Stomach (tissue), 4 donors: ENCODE results near the gene GABRD.

Source experiments
- CTCF ChIP-seq, 7 experiments: fragments of 450-650 bp in 4 of 7; fragments of 200-600 bp in 3 of 7; sonication (generic) in 3 of 7; IDR thresholded peaks; one replicate each; pipeline ENCODE4 v1.5.1; 2016 to 2019; ENCODE audit warnings: antibody characterized with exemption in 7 of 7, control low read depth in 2 of 7, mild to moderate bottlenecking in 1 of 7
- EP300 ChIP-seq: sonication (generic); formaldehyde crosslinking; IDR thresholded peaks from one replicate; pipeline ENCODE4 v1.6.1; 2017; ENCODE audit warnings: antibody characterized with exemption
- POLR2A ChIP-seq, 4 donors: fragments of 450-650 bp; IDR thresholded peaks; one replicate each; pipeline ENCODE4 v1.6.1; 2016; ENCODE audit warnings: antibody characterized with exemption in 4 of 4, control low read depth in 2 of 4, mild to moderate bottlenecking in 1 of 4, moderate library complexity in 1 of 4
- POLR2AphosphoS5 ChIP-seq, 3 donors: sonication (generic); formaldehyde crosslinking; IDR thresholded peaks; one replicate each; pipeline ENCODE4 v1.6.1; 2016; ENCODE audit warnings: antibody characterized with exemption in 3 of 3

DNA sequence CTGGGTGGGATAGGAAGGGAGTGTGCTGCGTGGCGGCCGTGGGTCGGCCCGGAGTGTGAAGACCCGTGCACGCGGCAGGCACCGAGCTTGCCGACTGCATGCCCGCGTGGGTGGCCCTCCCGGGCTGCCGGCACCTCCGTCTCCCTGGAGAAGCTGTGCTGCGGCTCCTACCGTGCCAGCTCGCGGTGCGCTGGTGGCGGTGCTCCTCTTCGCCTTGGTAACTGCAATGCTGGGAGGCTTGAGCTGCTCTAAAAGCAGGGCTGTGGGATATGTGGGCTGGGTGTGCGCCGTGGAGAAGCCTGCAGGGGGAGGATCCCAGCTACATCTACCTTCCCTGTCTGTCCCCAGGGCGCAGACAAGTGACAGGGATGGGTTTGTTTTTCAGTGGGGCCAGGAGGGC lies 2.4 kb downstream of the GABRD start:
- no peak for TF ChIP-seq POLR2AphosphoS5 (IDR thresholded peaks at IDR 0.05)
- TF ChIP-seq EP300, result no peak
- no peak for TF ChIP-seq POLR2A (IDR thresholded peaks at IDR 0.05)
- no peak for TF ChIP-seq CTCF (IDR thresholded peaks at IDR 0.05)
